Activated CD4-positive, alpha-beta T cell treated with anti-CD3 and anti-CD28 coated beads, Interleukin-2, amount 50 U/mL, for 16 hours (primary cell): ENCODE measurements around the gene DAZAP1.

Source experiments
- DNase-seq: peaks from one replicate; pipeline ENCODE4 v3.0.0-alpha.2; 2020

DAZAP1 gene

GRCh38 chr19:1394252-1395193, 12.9 kb upstream of the DAZAP1 start:
- DNase-seq = no peak

DNA sequence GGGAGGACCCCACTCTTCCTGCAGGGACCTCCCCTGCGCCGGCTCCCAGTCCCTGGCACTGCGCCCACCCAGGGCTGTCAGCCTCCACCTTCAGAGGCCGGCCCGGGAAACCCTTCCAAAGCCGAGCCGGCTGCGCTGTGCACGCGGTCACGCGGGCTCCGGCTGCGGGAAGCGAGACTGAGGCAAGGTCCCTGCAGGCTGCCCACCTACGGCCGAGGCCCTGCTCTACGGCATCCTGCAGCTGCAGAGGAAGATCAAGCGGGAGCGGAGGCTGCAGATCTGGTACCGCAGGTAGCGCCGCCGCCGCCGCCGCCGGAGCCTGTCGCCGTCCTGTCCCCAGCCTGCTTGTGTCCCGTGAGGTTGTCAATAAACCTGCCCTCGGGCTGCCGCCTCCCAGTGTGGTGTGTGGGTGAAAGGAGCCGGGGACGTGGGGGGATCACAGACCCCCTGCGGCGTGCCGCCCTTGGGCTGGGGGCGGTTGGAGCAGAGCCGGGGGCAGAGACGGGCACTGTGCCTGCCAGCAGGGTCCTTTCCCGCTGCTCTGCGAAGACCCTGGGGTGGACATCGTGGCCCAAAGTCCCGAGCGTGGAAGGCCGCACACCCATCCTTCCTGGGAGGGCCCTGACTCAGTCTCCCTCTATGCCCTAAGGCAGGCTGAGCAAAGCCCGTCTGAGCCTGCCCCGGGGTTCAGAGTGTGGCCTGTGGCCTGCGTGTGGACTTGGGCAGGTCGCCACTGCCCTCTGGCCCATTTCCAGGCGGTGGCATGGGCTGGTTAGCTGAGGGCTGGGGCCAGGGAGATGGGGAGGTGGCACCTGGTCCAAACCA, 12.0 kb upstream of the DAZAP1 start:
- DNase-seq = no peak

DNA sequence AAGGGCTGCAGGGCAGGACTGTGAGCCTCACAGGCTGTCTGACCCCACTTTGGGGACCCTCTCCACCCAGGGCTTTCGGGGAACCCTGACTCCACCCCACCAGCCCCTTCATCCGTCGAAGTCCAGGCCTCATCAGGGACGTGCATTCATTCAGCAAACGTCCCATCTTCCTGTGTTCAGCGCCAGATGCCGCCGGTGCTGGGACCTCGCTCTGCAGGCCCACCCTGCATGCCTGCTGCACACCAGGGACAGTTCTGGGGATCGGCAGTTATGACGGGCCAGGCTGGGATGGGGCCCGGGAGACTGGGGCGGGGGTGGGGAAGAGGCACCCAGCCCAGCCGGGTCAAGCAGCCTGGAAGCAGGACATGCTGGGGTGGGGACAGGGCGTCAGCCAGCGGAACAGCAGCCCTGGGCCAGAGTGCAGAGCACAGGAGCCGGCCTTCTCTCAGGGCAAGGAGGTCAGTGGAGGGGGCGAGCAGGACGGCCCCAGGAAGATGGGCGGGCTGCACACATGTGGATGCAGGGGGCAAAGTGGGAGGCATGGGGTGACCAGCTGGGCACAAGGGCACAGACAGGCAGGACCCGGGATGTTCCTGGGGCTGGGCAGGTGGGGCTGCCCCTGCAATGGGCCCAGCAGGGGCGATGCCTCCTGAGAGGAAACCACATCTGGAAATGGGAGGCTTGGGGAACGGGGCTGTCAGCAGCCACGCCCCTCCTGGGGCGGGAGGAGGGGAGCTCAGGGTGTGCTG, 11.2 kb upstream of the DAZAP1 start:
- no peak for DNase-seq

DNA sequence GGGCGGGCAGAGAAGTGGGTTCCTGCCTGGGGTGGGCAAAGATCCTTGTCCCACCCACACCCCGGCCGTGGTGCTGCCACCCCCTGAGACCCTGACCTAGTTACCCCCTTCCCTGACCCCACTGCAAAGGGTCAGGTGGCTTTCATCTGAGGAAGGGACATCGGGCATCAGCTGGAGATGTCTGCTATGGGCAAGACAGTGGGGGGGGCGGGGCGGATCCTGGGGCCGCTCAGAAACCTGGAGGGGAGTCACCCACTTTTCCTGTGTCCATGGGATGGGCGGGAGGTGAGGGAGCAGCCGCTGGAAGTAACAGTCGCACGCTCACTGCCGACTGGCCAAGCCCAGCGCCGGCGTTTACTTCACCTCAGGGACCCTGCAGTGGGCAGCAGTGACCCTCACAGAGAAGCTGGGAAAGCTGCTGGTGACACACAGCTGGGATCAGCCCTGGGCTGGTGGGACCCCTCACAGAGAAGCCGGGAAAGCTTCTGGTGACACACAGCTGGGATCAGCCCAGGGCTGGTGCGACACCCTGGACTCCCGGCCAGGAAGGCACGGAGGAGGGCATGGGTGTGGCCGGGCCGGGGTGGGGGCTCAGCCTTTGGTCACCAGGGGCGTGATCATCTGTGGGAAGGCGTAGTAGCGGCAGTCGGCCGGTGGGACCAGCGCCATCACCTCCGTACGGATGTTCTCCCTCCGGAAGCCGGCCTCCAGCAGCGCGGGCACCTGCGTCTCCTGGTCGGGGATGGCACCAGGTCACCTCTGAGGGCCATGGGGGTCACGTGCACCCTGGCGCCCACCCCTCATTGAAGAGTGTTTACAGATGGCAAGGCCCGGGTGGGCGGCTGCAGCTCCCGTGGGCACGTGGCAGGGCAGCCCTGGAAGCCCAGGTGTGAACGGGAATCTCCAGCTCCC, 10.4 kb upstream of the DAZAP1 start:
- DNase-seq = no peak

DNA sequence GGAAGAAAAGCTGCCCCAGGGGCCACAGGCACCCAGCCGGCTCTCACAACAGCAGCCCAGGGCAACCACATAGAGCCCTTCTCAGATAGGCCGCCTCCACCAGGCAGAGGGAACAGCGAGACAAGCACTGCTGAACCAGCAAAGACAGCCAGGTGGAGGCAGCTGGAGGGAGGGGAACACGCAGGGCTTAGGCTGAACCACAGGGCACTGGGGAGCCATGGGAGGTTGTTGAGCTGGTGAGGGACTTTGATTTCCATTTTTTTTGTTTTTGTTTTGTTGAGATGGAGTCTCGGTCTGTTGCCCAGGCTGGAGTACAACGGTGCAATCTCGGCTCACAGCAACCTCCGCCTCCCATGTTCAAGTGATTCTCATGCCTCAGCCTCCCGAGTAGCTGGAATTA, 9.5 kb upstream of the DAZAP1 start:
- DNase-seq = no peak

- DNase-seq = no peak
Observed at GRCh38 chr19:1399079-1399478, 8.3 kb upstream of the DAZAP1 start.

- DNase-seq = no peak
Observed at GRCh38 chr19:1399745-1400144, 7.6 kb upstream of the DAZAP1 start.

DNA sequence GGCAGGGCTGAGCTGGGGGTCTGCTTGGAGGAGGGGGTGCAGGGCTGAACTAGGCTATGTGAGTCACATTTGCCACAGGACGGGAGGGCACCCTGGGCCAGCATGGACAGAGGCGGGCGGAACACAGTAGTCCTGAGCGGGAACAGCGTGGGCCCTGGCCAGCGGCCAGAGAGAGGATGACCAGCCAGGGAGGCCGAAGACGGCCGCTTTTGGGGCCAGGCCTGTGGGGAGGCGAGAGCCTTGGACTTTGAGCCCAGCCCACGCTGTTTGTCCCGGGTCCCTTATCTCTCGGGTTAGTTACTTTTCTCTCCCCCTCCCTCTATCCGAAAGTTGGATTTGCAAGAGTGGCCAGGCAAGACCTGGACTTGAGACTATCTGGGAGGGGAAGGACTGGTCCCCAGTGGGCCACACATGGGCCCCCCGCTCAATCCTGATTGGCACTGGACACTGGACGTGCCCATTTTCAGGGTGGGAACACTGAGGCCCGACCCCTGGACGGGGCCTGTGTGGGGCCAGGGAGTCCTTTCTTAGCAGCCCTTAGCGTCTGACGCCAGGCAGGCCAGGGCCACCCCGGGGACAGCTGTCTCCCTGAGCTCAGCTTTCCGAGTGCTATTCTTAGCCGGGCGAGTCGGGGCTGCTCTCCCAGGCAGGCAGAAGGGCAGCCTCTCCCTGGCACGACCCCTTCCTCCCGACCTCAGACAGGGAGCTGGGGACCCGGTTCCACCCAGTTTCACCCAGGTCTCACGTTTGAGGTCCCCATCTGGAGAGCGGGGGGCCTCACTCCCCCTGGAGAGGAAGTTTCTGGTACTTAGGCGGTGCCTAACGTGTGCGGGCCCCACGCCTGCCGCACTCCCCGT, 6.9 kb upstream of the DAZAP1 start:
- no peak for DNase-seq

DNA sequence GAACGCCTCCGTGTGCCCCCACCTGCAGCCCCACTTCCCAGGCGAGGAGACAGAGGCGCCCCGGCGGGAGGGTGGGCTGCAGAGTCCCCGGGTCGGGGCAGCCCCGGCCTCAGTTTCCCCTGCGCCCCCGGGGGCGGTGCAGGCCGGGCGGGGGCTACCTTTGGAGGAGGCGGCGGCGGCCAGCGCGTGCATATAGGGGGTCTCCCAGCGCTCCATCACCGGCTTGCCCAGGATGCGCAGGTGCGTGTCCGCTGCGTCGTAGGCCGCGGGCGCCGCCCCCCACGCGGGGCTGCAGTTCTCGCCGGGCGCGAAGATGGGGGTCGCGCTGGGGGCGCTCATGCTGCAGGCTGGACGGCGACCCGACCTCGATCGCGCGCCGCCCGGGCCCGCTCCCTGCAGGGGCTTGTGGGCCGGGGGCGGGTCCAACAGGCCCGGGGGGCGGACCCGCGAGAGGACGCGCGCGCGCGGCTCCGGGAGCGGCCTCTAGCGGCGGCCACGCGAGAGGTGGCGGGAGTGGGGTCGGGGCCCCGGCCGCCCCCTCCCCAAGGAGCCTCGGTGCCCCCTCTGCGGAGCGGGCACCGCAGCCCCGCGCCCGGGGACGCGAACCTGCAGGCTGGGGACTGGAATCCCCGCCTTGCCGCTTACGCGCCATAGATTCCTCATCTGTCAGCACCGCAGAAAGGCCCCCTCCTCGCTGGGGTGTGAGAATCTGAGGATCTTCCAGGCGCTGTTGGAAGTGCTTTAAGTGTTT, 6.1 kb upstream of the DAZAP1 start, which contains the start of gene GAMT:
Gene GAMT, minus strand, starts transcription at position 405 of the 751 bp plus-strand sequence. Its CDS starts 66 bp downstream, at position 339.
- peak; percentile 54 for DNase-seq

GRCh38 chr19:1401889-1402217, 5.5 kb upstream of the DAZAP1 start:
- no peak for DNase-seq

GRCh38 chr19:1402411-1403070, 4.8 kb upstream of the DAZAP1 start:
- no peak for DNase-seq

DNA sequence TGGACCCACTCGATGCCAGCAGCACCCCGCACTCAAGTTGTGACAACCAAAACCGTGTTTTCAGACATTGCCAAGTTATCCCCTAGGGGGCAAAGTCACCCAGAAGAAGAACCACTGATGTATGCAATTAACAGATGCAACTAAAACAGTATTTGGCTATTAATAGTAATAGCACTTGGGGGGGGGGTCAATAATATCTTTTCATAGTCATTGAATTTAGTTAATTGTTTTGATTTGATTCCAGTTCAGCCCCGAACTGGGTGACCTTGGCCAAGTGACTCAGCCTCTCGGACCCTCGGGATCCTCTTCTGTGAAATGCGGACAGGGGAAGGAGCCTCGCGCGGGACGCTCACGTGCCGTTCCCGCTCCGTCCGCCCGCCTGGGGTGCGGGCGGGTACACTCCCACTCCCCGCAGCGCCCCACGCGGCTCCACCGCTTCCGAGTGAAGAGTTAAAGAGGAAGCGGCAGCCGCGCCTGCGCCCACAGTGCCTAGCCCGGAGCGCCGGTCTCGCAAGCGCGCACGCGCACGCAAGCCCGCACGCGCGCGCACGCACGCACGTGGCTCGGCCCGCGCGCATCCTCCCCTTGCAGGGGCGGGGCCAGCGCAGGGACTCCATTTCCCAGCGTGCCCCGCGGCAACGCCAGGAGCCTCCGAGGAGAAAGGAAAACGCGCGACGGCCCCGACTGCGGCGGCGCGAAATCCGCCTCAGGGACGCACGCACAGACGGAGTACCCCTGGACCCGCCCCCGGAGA, 435 bp upstream of the DAZAP1 start:
- peak; percentile 99 for DNase-seq

GRCh38 chr19:1408300-1409203, 1.2 kb downstream of the DAZAP1 start:
- peak; percentile 52 for DNase-seq

- DNase-seq = no peak
Observed at GRCh38 chr19:1409204-1410005, 2.0 kb downstream of the DAZAP1 start.

DNA sequence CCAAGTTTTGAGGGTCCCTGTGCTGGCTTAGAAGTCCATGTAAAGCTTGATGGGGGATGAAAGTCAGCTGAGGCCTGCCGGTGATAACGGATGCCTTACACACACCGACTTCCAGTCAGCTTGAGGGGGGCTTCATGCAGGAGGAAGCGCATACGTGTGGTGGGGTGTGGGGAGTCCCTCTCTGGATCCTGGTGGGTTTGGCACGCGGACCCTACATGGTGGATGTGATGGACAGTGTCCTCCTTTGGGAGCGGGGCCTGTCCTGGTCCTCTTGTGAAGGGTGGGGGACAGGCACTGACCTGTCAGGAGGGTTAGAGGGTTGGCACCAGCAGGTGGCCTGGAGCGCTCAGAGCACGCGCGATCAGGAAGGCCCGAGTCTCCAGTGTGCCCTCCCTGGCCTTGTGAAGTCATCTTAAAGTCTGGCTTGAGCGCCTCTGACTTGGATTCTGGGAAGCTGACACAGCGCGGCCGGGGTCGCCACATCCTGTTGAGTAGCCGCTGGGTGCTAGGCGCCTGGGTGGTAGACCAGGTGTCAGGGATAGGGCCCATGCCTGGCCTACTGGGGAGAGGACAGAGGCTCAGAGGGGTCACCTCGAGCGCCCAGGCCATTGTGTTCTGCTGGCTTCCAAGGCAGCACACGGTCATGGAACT, 2.9 kb downstream of the DAZAP1 start:
- peak; percentile 28 for DNase-seq

GRCh38 chr19:1410789-1411188, 3.4 kb downstream of the DAZAP1 start:
- DNase-seq = no peak
